ENCODE measurements around the gene IRF2BP2. TPM values are rescaled to one million over a fixed set of nuclear protein-coding genes. Genes with fewer than 3 reads are reported as not detected.
"Not testable (repeated sequence)": the region's sequence is repeated elsewhere in the genome, so short reads cannot be mapped to it uniquely, and the experiment has no call there.

IRF2BP2 gene
- total RNA-seq, 1 donor from 2014 or later, result 83.0 TPM

DNA sequence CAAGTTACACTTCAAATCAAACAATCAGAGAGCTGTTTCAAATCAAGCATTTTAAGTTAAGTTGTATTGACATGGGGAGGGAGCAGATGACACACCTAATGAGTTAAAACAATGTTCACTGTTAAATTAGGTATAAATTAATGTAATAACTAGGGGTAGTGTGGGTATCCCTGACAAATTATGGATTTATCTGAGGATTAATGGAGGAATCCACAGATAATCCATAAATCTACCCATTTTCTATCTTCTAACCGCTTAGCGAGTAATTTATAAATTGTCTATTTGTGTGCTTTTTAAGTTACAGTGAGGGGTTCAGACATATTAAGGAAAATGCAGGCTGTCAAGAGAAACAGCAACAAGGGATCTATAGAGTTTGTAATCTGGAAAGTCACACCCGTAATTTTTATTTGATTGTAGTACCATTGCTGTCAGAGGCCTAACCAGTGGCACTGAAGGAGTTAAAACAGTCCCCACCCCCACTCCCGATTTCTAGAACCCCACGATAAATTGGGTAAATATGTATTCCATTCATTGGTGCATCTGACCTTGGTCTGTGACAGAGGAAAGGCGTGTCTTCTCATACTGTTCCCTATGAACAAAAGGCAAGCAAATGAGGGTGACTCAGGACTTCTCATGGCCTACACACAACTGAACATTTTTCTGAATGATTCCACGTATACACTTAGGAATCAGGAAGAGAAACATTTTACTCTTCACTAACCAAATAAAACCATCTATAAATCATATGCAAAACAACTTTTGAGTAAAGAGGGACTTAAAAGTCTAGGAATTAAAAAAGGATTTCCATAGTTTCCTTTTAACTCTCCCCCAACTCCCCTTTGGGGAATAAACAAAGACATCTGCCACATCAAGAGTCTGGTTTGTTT is 7.4 kb downstream of the IRF2BP2 start:
- Histone ChIP-seq H3K27me3 (ENCODE audit: control insufficient read depth in 3 of 3, insufficient read depth in 3 of 3, low read length in 3 of 3) (no peaks in the 10 kb centered on the region), H3K36me3 (ENCODE audit: control insufficient read depth in 3 of 3, insufficient read depth in 3 of 3, low read length in 3 of 3) (peaks cover 15 to 18% (median 16%) of the 10 kb centered on the region in 3 donors), H3K9ac (ENCODE audit: low read depth in 1 of 3, low read length in 3 of 3) (peak overlapping the region; percentile 93 to 99 (median 99)), H3K4me1 (ENCODE audit: control insufficient read depth in 3 of 3, insufficient read depth in 3 of 3, low read length in 3 of 3) (peaks cover 43 to 55% (median 44%) of the 10 kb centered on the region in 3 donors), H3K9me3 (ENCODE audit: control insufficient read depth in 3 of 3, low read length in 3 of 3) (no peaks in the 10 kb centered on the region), H3K4me3 (ENCODE audit: low read length in 3 of 3) (peak overlapping the region; percentile 35 to 98 (median 37)), H3K27ac (ENCODE audit: low read depth, low read length) (peak overlapping the region; percentile 99)

GRCh38 chr1:234601301-234602017 is 8.5 kb downstream of the IRF2BP2 start:
- Histone ChIP-seq H3K27me3 (ENCODE audit: control insufficient read depth in 3 of 3, insufficient read depth in 3 of 3, low read length in 3 of 3) (no peaks in the 10 kb centered on the region), H3K36me3 (ENCODE audit: control insufficient read depth in 3 of 3, insufficient read depth in 3 of 3, low read length in 3 of 3) (peaks cover 4 to 7% (median 5%) of the 10 kb centered on the region in 3 donors), H3K27ac (ENCODE audit: low read depth, low read length) (peak overlapping the region; percentile 99), H3K9me3 (ENCODE audit: control insufficient read depth in 3 of 3, low read length in 3 of 3) (no peaks in the 10 kb centered on the region), H3K4me1 (ENCODE audit: control insufficient read depth in 3 of 3, insufficient read depth in 3 of 3, low read length in 3 of 3) (peaks cover 37 to 51% (median 40%) of the 10 kb centered on the region in 3 donors), H3K9ac (ENCODE audit: low read depth in 1 of 3, low read length in 3 of 3) (peak overlapping the region; percentile 23 to 81 (median 34)), H3K4me3 (ENCODE audit: low read length in 3 of 3) (peak overlapping the region in 1 of 3 donors; percentile 41)

DNA sequence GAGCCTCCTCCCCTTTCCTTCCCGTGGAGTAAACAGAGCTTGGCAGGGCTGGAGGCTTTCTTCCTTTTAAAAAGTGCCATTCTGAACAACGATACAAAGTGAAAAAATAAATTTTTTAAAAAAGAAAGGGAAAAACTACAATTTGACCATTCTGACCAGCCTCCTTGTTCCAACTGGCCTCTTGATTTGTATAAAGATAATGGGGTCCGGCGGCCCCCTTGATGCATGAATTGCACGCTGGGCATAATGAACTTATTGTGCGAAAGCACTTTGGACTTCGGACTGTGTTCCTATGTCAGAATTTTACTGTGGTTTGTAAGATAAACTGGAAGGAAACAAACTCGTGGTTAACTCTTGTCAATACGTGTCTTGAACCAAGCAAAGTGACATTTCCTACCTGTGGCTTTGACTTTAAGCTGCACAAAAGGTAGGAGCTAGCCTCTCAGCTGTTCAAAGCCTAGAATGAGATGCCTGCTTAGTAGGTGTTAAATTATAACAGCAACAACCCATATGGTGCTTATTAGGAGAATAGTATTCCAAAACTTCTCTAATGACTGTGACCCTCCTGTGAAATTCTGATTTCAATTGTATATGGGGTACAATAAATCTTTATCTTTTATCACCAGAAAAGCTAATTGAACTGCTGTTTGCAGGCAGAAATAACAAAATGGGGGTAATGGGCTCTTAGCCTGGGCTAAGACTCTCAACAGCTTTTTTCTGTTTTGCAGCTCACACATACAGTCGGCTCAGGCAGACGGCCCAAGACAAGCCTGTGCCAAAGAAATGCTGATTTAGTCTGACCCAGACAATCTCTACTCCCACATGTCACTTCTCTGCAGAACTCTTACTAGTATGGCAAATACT is 9.3 kb downstream of the IRF2BP2 start:
- peak overlapping the region; percentile 99 for H3K27ac ChIP-seq (ENCODE audit: low read depth, low read length)
- no peaks in the 10 kb centered on the region for H3K27me3 ChIP-seq (ENCODE audit: control insufficient read depth in 3 of 3, insufficient read depth in 3 of 3, low read length in 3 of 3)
- H3K4me1 ChIP-seq (ENCODE audit: control insufficient read depth in 3 of 3, insufficient read depth in 3 of 3, low read length in 3 of 3), result peaks cover 37 to 51% (median 40%) of the 10 kb centered on the region in 3 donors
- H3K36me3 ChIP-seq (ENCODE audit: control insufficient read depth in 3 of 3, insufficient read depth in 3 of 3, low read length in 3 of 3), result peaks cover 0 to 5% (median 0%) of the 10 kb centered on the region in 3 donors
- H3K4me3 ChIP-seq (ENCODE audit: low read length in 3 of 3), result peak overlapping the region; percentile 48 to 63 (median 59)
- peak overlapping the region; percentile 63 to 81 (median 67) for H3K9ac ChIP-seq (ENCODE audit: low read depth in 1 of 3, low read length in 3 of 3)
- H3K9me3 ChIP-seq (ENCODE audit: control insufficient read depth in 3 of 3, low read length in 3 of 3), result no peaks in the 10 kb centered on the region

DNA sequence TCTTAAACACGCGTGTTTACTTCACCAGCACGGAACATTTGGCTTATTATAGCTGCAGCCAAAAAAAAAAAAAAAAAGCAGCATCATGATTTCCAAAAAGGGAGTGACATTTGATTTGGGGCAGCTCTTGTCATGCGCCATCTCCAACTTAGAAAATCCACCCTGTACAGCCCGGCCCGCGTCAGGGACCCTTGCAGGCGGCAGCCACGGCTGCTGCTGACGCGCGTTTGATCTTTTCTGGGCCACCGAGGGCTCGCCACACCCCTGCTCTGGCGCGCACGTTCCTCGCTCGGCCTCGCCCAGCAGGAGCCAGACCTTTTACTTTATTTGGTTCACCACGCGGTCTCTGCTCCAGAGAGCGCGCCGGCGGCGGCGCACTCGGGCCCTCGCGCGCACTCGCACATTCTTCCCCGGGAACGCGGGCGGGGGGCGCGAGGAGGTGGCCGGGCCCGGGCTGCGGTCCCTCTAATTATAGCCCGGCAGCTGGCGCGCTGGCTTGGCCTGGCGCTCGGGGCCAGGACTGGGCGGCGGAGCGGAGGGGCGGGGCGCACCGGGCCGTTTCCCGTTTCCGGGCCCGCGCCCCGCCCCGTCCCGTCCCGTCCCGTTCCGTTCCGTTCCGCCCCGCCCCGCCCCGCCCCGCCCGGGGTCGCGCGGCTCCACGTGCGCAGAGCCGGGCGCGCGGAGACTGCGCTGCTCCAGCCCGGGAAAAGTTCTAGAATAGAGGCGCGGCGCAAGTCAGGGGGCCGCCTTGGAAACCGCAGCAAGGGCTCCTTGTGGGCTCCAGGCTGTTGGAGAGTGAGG is 10.2 kb downstream of the IRF2BP2 start:
- Histone ChIP-seq H3K9me3 (ENCODE audit: control insufficient read depth in 3 of 3, low read length in 3 of 3) (no peaks in the 10 kb centered on the region), H3K27ac (ENCODE audit: low read depth, low read length) (peak overlapping the region; percentile 99), H3K27me3 (ENCODE audit: control insufficient read depth in 3 of 3, insufficient read depth in 3 of 3, low read length in 3 of 3) (no peaks in the 10 kb centered on the region), H3K36me3 (ENCODE audit: control insufficient read depth in 3 of 3, insufficient read depth in 3 of 3, low read length in 3 of 3) (peaks cover 0 to 5% (median 0%) of the 10 kb centered on the region in 3 donors), H3K9ac (ENCODE audit: low read depth in 1 of 3, low read length in 3 of 3) (peak overlapping the region; percentile 73 to 85 (median 81)), H3K4me3 (ENCODE audit: low read length in 3 of 3) (peak overlapping the region; percentile 61 to 72 (median 63)), H3K4me1 (ENCODE audit: control insufficient read depth in 3 of 3, insufficient read depth in 3 of 3, low read length in 3 of 3) (peaks cover 37 to 49% (median 40%) of the 10 kb centered on the region in 3 donors)

GRCh38 chr1:234598974-234599616 is 10.9 kb downstream of the IRF2BP2 start:
- Histone ChIP-seq H3K4me1 (ENCODE audit: control insufficient read depth in 3 of 3, insufficient read depth in 3 of 3, low read length in 3 of 3) (peaks cover 35 to 48% (median 40%) of the 10 kb centered on the region in 3 donors), H3K27me3 (ENCODE audit: control insufficient read depth in 3 of 3, insufficient read depth in 3 of 3, low read length in 3 of 3) (no peaks in the 10 kb centered on the region), H3K9ac (ENCODE audit: low read depth in 1 of 3, low read length in 3 of 3) (peak overlapping the region; percentile 73 to 85 (median 81)), H3K9me3 (ENCODE audit: control insufficient read depth in 3 of 3, low read length in 3 of 3) (no peaks in the 10 kb centered on the region), H3K27ac (ENCODE audit: low read depth, low read length) (peak overlapping the region; percentile 99), H3K4me3 (ENCODE audit: low read length in 3 of 3) (peak overlapping the region; percentile 58 to 72 (median 61)), H3K36me3 (ENCODE audit: control insufficient read depth in 3 of 3, insufficient read depth in 3 of 3, low read length in 3 of 3) (peaks cover 0 to 5% (median 0%) of the 10 kb centered on the region in 3 donors)

GRCh38 chr1:234597894-234598293 is 12.1 kb downstream of the IRF2BP2 start:
- no peaks in the 10 kb centered on the region for H3K9me3 ChIP-seq (ENCODE audit: control insufficient read depth in 3 of 3, low read length in 3 of 3)
- peaks cover 0 to 5% (median 0%) of the 10 kb centered on the region in 3 donors for H3K36me3 ChIP-seq (ENCODE audit: control insufficient read depth in 3 of 3, insufficient read depth in 3 of 3, low read length in 3 of 3)
- peaks cover 32 to 38% (median 37%) of the 10 kb centered on the region in 3 donors for H3K4me1 ChIP-seq (ENCODE audit: control insufficient read depth in 3 of 3, insufficient read depth in 3 of 3, low read length in 3 of 3)
- H3K4me3 ChIP-seq (ENCODE audit: low read length in 3 of 3), result no peak overlapping the region
- no peak overlapping the region for H3K27ac ChIP-seq (ENCODE audit: low read depth, low read length)
- no peaks in the 10 kb centered on the region for H3K27me3 ChIP-seq (ENCODE audit: control insufficient read depth in 3 of 3, insufficient read depth in 3 of 3, low read length in 3 of 3)
- H3K9ac ChIP-seq (ENCODE audit: low read depth in 1 of 3, low read length in 3 of 3), result no peak overlapping the region

DNA sequence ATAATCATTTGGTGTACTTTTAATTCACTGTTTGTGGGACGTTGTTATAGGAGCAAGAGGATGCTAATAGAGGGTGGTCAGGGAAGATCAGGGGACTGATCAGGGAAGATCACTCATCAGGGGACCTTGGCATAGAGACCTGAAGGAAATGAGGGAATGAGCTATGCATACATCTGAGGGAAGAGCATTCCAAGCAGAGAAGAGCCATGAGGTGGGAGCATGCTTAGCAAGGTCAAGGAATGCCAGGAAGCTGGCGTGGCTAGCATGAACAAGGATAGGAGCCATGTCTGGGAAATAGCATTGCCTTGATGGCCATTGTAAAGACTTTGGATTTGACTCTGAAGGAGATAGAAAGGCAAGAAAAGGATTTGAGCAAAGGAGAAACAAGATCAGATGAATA is 14.1 kb downstream of the IRF2BP2 start:
- no peaks in the 10 kb centered on the region for H3K27me3 ChIP-seq (ENCODE audit: control insufficient read depth in 3 of 3, insufficient read depth in 3 of 3, low read length in 3 of 3)
- no peaks in the 10 kb centered on the region for H3K36me3 ChIP-seq (ENCODE audit: control insufficient read depth in 3 of 3, insufficient read depth in 3 of 3, low read length in 3 of 3)
- no peak overlapping the region for H3K4me3 ChIP-seq (ENCODE audit: low read length in 3 of 3)
- peaks cover 15 to 18% (median 18%) of the 10 kb centered on the region in 3 donors for H3K4me1 ChIP-seq (ENCODE audit: control insufficient read depth in 3 of 3, insufficient read depth in 3 of 3, low read length in 3 of 3)
- H3K9ac ChIP-seq (ENCODE audit: low read depth in 1 of 3, low read length in 3 of 3), result no peak overlapping the region
- H3K9me3 ChIP-seq (ENCODE audit: control insufficient read depth in 3 of 3, low read length in 3 of 3), result no peaks in the 10 kb centered on the region
- H3K27ac ChIP-seq (ENCODE audit: low read depth, low read length), result no peak overlapping the region

- not testable (repeated sequence) for H3K36me3 ChIP-seq (ENCODE audit: control insufficient read depth in 3 of 3, insufficient read depth in 3 of 3, low read length in 3 of 3); H3K27me3 ChIP-seq (ENCODE audit: control insufficient read depth in 3 of 3, insufficient read depth in 3 of 3, low read length in 3 of 3); H3K4me3 ChIP-seq (ENCODE audit: low read length in 3 of 3); H3K9me3 ChIP-seq (ENCODE audit: control insufficient read depth in 3 of 3, low read length in 3 of 3); H3K27ac ChIP-seq (ENCODE audit: low read depth, low read length); H3K9ac ChIP-seq (ENCODE audit: low read depth in 1 of 3, low read length in 3 of 3)
- peaks cover 14 to 23% (median 19%) of the 10 kb centered on the region in 3 donors for H3K4me1 ChIP-seq (ENCODE audit: control insufficient read depth in 3 of 3, insufficient read depth in 3 of 3, low read length in 3 of 3)
Measured at GRCh38 chr1:234594575-234594974, 15.4 kb downstream of the IRF2BP2 start.
